Activated CD8-positive, alpha-beta memory T cell treated with anti-CD3 and anti-CD28 coated beads, Interleukin-2, amount 50 U/mL, for 1 hour (primary cell): ENCODE results near the gene CHTOP.

Experiments used
- DNase-seq: peaks from one replicate; pipeline ENCODE4 v3.0.0-alpha.2; 2020; ENCODE audit errors: extremely low read depth

Gene CHTOP

DNA sequence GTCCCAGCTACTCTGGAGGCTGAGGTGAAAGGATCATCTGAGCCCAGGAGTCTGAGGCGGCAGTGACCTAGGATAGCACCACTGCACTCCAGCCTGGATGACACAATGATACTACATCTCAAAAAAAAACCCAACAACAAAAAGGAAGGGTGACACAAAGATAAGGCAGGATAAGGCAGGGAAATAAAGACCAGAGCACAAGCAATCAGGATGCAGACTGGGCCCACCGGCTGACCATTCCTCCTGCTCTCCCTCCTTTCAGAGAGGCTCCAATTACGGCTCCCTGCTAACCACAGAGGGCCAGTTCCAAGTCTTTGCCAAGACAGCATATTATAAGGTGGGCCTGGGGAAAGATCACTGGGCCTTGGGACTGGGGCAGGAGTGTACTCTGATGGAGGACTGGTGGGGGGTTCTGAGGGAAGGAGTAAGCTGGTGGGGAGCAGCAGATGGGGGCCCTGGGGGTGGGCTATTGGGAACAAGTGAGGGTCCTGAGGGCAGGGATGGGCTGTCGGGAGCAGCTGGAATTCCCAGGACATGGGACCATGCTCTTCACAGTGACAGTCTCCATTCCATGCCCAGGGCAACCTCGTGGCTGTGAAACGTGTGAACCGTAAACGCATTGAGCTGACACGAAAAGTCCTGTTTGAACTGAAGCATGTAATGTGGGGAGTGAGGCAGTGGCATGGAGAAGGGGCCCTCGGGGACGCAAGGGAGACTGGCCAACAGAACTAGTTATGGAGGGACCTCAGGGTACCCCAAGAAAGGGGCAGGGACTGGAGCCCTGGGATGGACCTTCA, 51.9 kb downstream of the CHTOP start:
- DNase-seq = no peak

DNA sequence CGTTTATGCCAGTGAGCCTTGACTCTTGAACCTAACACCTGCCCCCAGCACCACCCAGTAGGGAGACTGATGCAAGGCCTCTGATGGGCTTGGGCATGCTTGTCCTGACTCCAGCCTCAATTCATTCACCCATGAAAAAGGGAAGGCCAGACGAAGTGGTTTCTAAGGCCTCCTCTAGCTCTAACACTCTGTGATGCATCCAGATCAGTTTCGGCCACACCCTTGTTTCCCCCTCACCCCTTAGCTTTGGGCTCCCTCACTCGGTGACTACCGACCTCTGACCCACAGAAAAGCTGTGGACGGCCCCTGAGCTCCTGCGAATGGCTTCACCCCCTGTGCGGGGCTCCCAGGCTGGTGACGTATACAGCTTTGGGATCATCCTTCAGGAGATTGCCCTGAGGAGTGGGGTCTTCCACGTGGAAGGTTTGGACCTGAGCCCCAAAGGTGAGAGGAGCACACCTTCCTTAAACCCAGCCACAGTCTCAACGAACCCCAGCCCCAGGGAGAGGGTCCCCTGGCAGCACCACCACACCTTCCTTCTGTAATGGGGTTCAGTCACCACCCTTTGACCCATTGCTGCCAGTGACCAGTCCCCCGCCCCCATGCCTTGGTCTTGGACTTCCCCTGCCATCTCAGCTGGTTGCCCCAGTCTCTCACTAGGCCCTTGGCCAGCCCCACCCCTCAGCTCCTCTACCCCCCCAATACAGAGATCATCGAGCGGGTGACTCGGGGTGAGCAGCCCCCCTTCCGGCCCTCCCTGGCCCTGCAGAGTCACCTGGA, 53.7 kb downstream of the CHTOP start:
- no peak for DNase-seq

DNA sequence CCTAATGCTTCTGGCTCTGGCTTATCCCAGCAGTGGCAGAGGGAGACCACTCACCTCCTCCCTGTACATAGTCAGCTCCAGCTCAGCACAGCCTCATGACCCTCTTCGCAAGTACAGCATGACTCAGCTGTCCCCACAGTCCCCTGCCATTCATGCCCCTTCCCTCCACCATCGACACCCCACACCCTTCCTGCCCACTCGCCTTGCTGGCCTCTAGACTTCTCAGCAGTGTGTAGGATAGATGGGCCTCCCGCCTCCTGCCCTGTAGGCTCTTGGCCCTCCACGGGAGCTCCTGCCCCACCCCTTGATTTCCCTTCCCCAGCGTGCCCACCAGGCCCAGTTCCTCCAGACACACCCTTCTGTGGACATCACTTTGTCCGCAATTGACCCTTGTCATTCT, 54.4 kb downstream of the CHTOP start:
- no peak for DNase-seq

DNA sequence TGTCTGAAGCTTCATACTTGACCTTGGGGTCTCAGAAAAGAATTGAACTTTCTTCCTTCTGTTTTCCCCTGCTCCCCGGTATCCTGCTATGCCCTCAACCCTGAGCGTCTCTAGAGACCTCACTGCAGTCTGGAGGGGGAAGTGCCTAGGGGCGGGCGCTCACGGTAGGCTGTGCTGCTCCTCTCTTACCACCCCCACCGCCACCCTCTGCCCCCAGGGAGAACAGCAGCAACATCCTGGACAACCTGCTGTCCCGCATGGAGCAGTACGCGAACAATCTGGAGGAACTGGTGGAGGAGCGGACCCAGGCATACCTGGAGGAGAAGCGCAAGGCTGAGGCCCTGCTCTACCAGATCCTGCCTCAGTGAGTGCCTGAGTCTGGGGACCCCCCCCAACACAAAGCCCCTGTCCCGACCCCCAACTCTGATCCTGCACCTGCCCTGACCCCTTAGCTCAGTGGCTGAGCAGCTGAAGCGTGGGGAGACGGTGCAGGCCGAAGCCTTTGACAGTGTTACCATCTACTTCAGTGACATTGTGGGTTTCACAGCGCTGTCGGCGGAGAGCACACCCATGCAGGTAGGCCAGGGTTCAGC, 55.0 kb downstream of the CHTOP start:
- DNase-seq = no peak

DNA sequence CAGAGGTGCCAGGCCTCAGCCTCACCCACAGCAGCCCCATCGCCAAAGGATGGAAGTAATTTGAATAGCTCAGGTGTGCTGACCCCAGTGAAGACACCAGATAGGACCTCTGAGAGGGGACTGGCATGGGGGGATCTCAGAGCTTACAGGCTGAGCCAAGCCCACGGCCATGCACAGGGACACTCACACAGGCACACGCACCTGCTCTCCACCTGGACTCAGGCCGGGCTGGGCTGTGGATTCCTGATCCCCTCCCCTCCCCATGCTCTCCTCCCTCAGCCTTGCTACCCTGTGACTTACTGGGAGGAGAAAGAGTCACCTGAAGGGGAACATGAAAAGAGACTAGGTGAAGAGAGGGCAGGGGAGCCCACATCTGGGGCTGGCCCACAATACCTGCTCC, 59.6 kb downstream of the CHTOP start:
- no peak for DNase-seq
